AG04450 (cell line): Measurements from ENCODE around the gene CABLES2. TPM values are rescaled to one million over a fixed set of nuclear protein-coding genes. Genes with fewer than 3 reads are reported as not detected.

Experiments used
- CTCF ChIA-PET: fragments of 300-600, 350-600 bp; formaldehyde crosslinking; extraction: SDS; loops from one replicate; lab custom pipeline; 2022; ENCODE audit warnings: antibody characterized with exemption, inconsistent platforms; lab: Charles Lee
- POLR2A ChIA-PET: fragments of 350-600 bp; formaldehyde crosslinking; extraction: SDS; loops from one replicate; lab custom pipeline; 2021; ENCODE audit warnings: antibody characterized with exemption, inconsistent platforms; lab: Yijun Ruan, JAX
- DNase-seq: peaks from one replicate; pipeline ENCODE4 v3.0.0-alpha.2; 2011; ENCODE audit warnings: low read depth, low spot score
- H3K27ac ChIP-seq: one replicate; pipeline ENCODE4 v1.5.1; 2012; ENCODE audit warnings: low read depth, low read length, control low read depth
- H3K27me3 ChIP-seq: one replicate; pipeline ENCODE4 v1.6.0; 2012; ENCODE audit warnings: low read length; ENCODE audit not compliant: control insufficient read depth, insufficient read depth
- H3K4me3 ChIP-seq: 2 replicates; pipeline ENCODE4 v1.5.1; 2011; ENCODE audit warnings: mild to moderate bottlenecking, low read depth, low read length, control low read depth
- H3K9me3 ChIP-seq: 2 replicates; pipeline ENCODE4 v1.5.1; 2012; ENCODE audit warnings: low read length; ENCODE audit not compliant: control insufficient read depth, insufficient read depth
- polyA plus RNA-seq: library from polyadenylated mRNA; depleted of rRNA; stranded (reverse); fragments of >200 nt; gene quantifications from 2 replicates; pipeline ENCODE4 v1.2.3, GENCODE V29; 2011
- TF ChIP-seq, protein P1 (sequence below): IDR thresholded peaks from 2 replicates; pipeline ENCODE4 v1.5.1; 2011; ENCODE audit warnings: low read depth, low read length, control low read depth, inconsistent platforms

CABLES2 gene
- polyA plus RNA-seq, 1 experiment, result 3.8 TPM

DNA sequence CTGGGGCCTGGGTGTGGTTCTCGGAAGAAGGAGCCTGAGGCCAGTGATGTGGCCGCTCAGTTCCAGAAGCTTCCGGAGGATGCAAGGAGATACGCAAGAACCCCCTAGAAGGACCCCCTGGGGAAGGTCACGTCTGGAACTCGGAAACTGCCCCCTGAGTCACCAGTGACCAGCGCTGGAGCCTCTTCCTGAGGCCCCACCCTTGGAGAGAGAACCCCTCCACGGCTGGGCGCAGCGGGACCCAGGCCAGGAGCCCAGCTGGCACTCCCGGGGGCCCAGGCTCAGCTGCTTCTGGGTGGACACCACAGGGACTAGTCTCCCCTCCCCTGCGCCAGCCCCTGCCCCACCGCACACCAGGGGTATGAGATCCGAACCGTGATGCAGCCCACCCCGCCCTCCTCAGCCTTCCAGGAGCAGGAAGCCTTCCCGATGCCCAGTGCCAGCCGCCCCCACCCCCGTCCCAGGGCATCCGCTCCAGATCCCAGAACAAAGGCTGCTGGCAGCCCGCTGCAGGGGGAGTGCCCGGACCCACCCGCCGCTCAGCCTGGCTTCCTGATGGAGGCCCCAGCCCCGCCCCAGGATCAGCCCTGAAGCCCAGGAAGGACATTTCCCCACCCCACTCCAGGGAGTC is 47.5 kb downstream of the CABLES2 start:
- no peak for DNase-seq
- TF ChIP-seq, protein P1, sequence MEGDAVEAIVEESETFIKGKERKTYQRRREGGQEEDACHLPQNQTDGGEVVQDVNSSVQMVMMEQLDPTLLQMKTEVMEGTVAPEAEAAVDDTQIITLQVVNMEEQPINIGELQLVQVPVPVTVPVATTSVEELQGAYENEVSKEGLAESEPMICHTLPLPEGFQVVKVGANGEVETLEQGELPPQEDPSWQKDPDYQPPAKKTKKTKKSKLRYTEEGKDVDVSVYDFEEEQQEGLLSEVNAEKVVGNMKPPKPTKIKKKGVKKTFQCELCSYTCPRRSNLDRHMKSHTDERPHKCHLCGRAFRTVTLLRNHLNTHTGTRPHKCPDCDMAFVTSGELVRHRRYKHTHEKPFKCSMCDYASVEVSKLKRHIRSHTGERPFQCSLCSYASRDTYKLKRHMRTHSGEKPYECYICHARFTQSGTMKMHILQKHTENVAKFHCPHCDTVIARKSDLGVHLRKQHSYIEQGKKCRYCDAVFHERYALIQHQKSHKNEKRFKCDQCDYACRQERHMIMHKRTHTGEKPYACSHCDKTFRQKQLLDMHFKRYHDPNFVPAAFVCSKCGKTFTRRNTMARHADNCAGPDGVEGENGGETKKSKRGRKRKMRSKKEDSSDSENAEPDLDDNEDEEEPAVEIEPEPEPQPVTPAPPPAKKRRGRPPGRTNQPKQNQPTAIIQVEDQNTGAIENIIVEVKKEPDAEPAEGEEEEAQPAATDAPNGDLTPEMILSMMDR, result no peak
- ChIA-PET CTCF (interaction anchor here (1.1 kb wide), 1 partner anchor 16 kb away, joined by 4 read pairs; no protein-coding TSS in a partner anchor), POLR2A (no interaction called here)
- Histone ChIP-seq H3K27me3 (no peaks in the 10 kb centered on the region), H3K27ac (no peak overlapping the region), H3K4me3 (no peak overlapping the region), H3K9me3 (no peaks in the 10 kb centered on the region; the same call in 1 of the 2 replicates)

DNA sequence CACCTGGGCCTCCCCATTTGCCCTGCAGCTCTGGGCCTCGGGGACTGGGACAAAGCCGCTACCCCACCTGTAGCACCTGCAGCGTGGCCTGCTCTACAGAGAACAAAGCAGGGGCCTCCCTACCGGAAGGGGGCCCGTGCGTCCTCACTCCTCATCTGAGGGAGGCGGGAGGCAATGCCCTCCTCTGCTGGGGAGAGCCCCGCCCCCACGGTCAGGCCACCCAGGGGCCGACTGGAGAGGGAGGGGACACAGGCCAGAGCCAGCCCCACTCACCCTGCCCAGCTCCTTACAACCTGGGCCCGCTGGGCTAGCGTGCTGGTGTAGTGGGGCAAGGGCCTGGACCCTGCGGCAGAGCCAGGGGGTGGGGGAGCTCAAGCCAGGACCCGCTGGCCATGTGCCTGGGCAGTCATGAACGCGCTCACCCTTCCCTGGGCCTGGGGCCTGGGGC is 48.0 kb downstream of the CABLES2 start:
- H3K27ac ChIP-seq, result no peak overlapping the region
- CTCF ChIA-PET, result interaction anchor here (0.5 to 1.1 kb wide), 2 partner anchors 16 to 57 kb away, joined by 3 to 4 read pairs; no protein-coding TSS in a partner anchor
- POLR2A ChIA-PET, result no interaction called here

DNA sequence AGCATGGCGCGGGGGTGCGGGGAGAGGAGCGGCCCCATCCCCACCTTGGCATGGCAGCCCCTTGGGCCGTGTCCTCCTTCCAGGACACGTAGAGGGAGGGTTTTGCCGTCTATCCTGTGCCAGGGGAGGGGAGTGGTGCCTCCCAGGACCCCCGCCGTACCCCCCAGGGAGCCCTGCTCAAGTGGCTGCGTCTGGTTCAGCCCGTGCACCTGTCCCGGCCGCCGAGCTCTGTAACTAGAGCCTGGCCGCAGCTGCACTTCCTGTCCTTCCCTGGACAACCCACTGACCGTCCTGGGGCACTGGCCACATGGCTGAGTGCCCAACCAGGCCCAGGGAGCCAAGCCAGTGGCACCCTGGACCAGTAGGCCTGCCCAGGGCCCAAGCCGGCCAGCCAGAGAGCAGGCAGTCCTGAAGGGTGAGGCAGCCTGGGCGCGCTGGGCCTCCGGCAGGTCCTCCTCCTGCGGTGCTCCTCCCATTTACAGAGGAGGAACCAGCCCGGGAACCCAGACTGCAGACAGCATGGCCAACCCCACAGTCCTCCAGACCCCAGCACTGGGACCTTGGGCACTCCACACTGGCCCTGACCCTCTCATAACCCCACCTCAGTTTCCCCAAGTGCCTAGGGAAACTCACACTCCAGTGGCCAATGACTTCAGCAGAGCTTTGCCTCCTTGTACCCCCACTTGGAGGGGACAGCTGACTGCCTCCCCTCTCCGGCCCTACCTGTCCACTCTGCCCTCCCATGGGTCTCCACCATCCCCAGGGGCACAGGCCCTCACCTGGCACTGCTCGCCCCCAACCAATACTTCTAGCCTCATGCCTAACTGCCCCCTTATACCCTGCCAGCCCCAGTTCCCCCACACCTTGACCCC is 48.7 kb downstream of the CABLES2 start:
- POLR2A ChIA-PET, result interaction anchor here (0.5 to 1.0 kb wide), 2 partner anchors 10 to 14 kb away, joined by 5 read pairs; no protein-coding TSS in a partner anchor

More for the DNA sequence above, 48.0 kb downstream of the CABLES2 start:
- TF ChIP-seq, protein P1, result no peak
- no peak for DNase-seq
- no peaks in the 10 kb centered on the region; the same call in 1 of the 2 replicates for H3K9me3 ChIP-seq
- H3K4me3 ChIP-seq, result no peak overlapping the region
- no peaks in the 10 kb centered on the region for H3K27me3 ChIP-seq

DNA sequence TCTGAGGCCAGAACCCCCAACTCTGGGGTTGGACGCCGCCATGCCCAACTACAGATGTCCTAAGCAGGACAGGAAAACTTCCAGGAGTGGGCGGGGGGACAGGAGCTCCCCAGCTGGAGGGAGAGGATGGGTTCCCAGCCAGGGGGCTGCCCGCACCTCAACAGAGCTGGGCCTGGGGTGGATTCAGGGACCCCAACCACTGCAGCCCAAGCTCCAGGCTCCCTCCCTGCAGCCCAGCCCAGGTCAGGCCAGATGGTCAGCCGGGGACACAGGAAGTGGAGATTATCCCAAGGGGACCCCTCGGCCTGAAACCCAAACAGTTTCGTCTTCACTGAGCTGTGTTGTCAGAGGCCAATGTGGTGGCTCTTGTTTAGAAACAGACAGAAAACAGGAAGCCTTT is 49.4 kb downstream of the CABLES2 start:
- H3K4me3 ChIP-seq, result no peak overlapping the region
- POLR2A ChIA-PET, result interaction anchor here (0.5 to 1.0 kb wide), 3 partner anchors 11 to 17 kb away, joined by 3 to 5 read pairs (median 5); no protein-coding TSS in a partner anchor

More for the DNA sequence above, 48.7 kb downstream of the CABLES2 start:
- CTCF ChIA-PET, result interaction anchor here (0.5 to 1.1 kb wide), 3 partner anchors 17 to 56 kb away, joined by 3 to 4 read pairs (median 4); no protein-coding TSS in a partner anchor
- Histone ChIP-seq H3K27me3 (no peaks in the 10 kb centered on the region), H3K9me3 (no peaks in the 10 kb centered on the region; the same call in 1 of the 2 replicates), H3K27ac (no peak overlapping the region), H3K4me3 (no peak overlapping the region)
- TF ChIP-seq, protein P1, result no peak
- no peak for DNase-seq

More for the DNA sequence above, 49.4 kb downstream of the CABLES2 start:
- CTCF ChIA-PET, result interaction anchor here (1.1 kb wide), 1 partner anchor 25 kb away, joined by 4 read pairs; no protein-coding TSS in a partner anchor
- TF ChIP-seq, protein P1, result no peak
- no peak for DNase-seq
- H3K9me3 ChIP-seq, result no peaks in the 10 kb centered on the region; the same call in 1 of the 2 replicates
- H3K27ac ChIP-seq, result no peak overlapping the region
- no peaks in the 10 kb centered on the region for H3K27me3 ChIP-seq
